H1 (cell line): ENCODE data around the gene APOC3. TPM values are rescaled to one million over a fixed set of nuclear protein-coding genes. Genes with fewer than 3 reads are reported as not detected.

ENCODE experiments used
- BACH1 ChIP-seq: IDR thresholded peaks from 2 replicates; pipeline ENCODE4 v1.6.1; 2012; ENCODE audit warnings: low read length, improper control_type of control experiment
- CREB1 ChIP-seq: IDR thresholded peaks from 2 replicates; pipeline ENCODE4 v1.6.1; 2012; ENCODE audit warnings: inconsistent platforms
- POU5F1 ChIP-seq: IDR thresholded peaks from 2 replicates; pipeline ENCODE4 v1.6.1; 2011; ENCODE audit warnings: low read depth, mild to moderate bottlenecking, low read length, moderate library complexity
- TCF12 ChIP-seq: IDR thresholded peaks from 2 replicates; pipeline ENCODE4 v1.6.1; 2011; ENCODE audit warnings: low read depth, mild to moderate bottlenecking, low read length
- TEAD4 ChIP-seq: IDR thresholded peaks from 2 replicates; pipeline ENCODE4 v1.6.1; 2012; ENCODE audit warnings: low read depth, low read length, inconsistent platforms, mixed read lengths
- polyA plus RNA-seq, 7 experiments: library from polyadenylated mRNA; depleted of rRNA in 3 of 7; stranded (reverse) in 5 of 7; unstranded in 2 of 7; fragments of >200 nt in 5 of 7; fragments of 200-250 nt in 2 of 7; gene quantifications; 1 replicate in 5 of 7; 2 replicates in 1 of 7; 4 replicates in 1 of 7; pipeline versions ENCODE4 v1.2.1 to v1.2.3, GENCODE V29; 2011 to 2013; ENCODE audit warnings: missing spikeins in 2 of 7, mixed read lengths in 2 of 7
- total RNA-seq: library from RNA; stranded (reverse); fragmentation: NEBNext Ultra II Directional; extraction: Animal tissue kit (Norgen Biotek cat#: 25700); gene quantifications from 2 replicates; pipeline ENCODE4 v1.2.1, GENCODE V29; 2021
- TF ChIP-seq, protein P1 (sequence below): fragments of 300-600 bp; sonication (generic); IDR thresholded peaks from 2 replicates; pipeline ENCODE4 v1.7.1; 2012; ENCODE audit warnings: low read length, moderate library complexity, mild to moderate bottlenecking, inconsistent platforms; ENCODE audit not compliant: insufficient replicate concordance

The APOC3 gene
- total and polyA plus RNA-seq, 2 of the 8 experiments (the other 6 are each of a cell fraction or from before 2014, with no cell fraction given), result not detected

DNA sequence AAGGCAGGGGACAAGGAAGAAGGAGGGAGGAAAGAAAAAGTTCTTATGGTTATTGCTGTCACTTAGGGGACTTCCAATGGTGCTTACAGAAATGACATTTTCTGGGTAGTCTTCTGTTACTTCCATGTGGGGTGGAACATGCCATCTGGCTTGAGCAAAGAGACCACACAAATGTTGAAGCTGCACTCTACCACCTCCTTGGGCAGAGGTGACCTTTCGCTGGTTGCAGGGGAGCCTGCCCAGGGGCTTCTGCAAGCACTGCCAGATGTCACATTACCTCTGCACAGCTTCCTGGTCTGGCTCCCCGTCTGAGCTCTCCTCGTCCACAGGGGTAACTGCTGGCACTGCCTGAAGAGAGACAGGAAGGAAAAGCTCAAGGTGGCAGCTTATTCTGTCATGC, 40.3 kb downstream of the APOC3 start (continued):
- TF ChIP-seq, protein P1, sequence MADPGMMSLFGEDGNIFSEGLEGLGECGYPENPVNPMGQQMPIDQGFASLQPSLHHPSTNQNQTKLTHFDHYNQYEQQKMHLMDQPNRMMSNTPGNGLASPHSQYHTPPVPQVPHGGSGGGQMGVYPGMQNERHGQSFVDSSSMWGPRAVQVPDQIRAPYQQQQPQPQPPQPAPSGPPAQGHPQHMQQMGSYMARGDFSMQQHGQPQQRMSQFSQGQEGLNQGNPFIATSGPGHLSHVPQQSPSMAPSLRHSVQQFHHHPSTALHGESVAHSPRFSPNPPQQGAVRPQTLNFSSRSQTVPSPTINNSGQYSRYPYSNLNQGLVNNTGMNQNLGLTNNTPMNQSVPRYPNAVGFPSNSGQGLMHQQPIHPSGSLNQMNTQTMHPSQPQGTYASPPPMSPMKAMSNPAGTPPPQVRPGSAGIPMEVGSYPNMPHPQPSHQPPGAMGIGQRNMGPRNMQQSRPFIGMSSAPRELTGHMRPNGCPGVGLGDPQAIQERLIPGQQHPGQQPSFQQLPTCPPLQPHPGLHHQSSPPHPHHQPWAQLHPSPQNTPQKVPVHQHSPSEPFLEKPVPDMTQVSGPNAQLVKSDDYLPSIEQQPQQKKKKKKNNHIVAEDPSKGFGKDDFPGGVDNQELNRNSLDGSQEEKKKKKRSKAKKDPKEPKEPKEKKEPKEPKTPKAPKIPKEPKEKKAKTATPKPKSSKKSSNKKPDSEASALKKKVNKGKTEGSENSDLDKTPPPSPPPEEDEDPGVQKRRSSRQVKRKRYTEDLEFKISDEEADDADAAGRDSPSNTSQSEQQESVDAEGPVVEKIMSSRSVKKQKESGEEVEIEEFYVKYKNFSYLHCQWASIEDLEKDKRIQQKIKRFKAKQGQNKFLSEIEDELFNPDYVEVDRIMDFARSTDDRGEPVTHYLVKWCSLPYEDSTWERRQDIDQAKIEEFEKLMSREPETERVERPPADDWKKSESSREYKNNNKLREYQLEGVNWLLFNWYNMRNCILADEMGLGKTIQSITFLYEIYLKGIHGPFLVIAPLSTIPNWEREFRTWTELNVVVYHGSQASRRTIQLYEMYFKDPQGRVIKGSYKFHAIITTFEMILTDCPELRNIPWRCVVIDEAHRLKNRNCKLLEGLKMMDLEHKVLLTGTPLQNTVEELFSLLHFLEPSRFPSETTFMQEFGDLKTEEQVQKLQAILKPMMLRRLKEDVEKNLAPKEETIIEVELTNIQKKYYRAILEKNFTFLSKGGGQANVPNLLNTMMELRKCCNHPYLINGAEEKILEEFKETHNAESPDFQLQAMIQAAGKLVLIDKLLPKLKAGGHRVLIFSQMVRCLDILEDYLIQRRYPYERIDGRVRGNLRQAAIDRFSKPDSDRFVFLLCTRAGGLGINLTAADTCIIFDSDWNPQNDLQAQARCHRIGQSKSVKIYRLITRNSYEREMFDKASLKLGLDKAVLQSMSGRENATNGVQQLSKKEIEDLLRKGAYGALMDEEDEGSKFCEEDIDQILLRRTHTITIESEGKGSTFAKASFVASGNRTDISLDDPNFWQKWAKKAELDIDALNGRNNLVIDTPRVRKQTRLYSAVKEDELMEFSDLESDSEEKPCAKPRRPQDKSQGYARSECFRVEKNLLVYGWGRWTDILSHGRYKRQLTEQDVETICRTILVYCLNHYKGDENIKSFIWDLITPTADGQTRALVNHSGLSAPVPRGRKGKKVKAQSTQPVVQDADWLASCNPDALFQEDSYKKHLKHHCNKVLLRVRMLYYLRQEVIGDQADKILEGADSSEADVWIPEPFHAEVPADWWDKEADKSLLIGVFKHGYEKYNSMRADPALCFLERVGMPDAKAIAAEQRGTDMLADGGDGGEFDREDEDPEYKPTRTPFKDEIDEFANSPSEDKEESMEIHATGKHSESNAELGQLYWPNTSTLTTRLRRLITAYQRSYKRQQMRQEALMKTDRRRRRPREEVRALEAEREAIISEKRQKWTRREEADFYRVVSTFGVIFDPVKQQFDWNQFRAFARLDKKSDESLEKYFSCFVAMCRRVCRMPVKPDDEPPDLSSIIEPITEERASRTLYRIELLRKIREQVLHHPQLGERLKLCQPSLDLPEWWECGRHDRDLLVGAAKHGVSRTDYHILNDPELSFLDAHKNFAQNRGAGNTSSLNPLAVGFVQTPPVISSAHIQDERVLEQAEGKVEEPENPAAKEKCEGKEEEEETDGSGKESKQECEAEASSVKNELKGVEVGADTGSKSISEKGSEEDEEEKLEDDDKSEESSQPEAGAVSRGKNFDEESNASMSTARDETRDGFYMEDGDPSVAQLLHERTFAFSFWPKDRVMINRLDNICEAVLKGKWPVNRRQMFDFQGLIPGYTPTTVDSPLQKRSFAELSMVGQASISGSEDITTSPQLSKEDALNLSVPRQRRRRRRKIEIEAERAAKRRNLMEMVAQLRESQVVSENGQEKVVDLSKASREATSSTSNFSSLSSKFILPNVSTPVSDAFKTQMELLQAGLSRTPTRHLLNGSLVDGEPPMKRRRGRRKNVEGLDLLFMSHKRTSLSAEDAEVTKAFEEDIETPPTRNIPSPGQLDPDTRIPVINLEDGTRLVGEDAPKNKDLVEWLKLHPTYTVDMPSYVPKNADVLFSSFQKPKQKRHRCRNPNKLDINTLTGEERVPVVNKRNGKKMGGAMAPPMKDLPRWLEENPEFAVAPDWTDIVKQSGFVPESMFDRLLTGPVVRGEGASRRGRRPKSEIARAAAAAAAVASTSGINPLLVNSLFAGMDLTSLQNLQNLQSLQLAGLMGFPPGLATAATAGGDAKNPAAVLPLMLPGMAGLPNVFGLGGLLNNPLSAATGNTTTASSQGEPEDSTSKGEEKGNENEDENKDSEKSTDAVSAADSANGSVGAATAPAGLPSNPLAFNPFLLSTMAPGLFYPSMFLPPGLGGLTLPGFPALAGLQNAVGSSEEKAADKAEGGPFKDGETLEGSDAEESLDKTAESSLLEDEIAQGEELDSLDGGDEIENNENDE, result no peak
- no peak for TF ChIP-seq TCF12
- no peak for TF ChIP-seq POU5F1
- no peak for TF ChIP-seq TEAD4
- no peak for TF ChIP-seq BACH1
- no peak for TF ChIP-seq CREB1
